HG03442 (cell line): ENCODE data around the gene IDH3A.

ENCODE experiments used
- ATAC-seq: cut with Tn5 transposase; IDR thresholded peaks from one replicate; pipeline ENCODE4 v1.9.1; 2021; ENCODE audit warnings: mild to moderate bottlenecking, moderate library complexity; ENCODE audit not compliant: unreplicated experiment

Gene IDH3A

GRCh38 chr15:78216276-78217104, 67.3 kb downstream of the IDH3A start:
- no peak for ATAC-seq

- no peak for ATAC-seq
These were observed 71.6 kb downstream of the IDH3A start for GRCh38 chr15:78220713-78221112.
